ENCODE data around the gene ATP9B.
A peak's percentile ranks its signal among the peaks of the same experiment; 100 is the strongest.

ATP9B gene

GRCh38 chr18:79385326-79385707 lies 316.1 kb downstream of the ATP9B start:
- DNase-seq, result no peak

GRCh38 chr18:79385708-79386341 lies 316.6 kb downstream of the ATP9B start:
- no peak for DNase-seq

- no peak for DNase-seq
These were observed 317.4 kb downstream of the ATP9B start for GRCh38 chr18:79386547-79386946.

GRCh38 chr18:79387214-79387613 lies 318.0 kb downstream of the ATP9B start:
- no peak for DNase-seq

GRCh38 chr18:79387615-79388014 lies 318.4 kb downstream of the ATP9B start:
- no peak for DNase-seq

- DNase-seq, result no peak
These were observed 318.8 kb downstream of the ATP9B start for GRCh38 chr18:79388043-79388442.

GRCh38 chr18:79389689-79390088 lies 320.5 kb downstream of the ATP9B start:
- no peak for DNase-seq

- no peak for DNase-seq
These were observed 323.0 kb downstream of the ATP9B start for GRCh38 chr18:79392226-79392625.

- DNase-seq, result no peak
These were observed 324.0 kb downstream of the ATP9B start for GRCh38 chr18:79393181-79393634.

- DNase-seq, result no peak
These were observed 324.7 kb downstream of the ATP9B start for GRCh38 chr18:79393635-79394533.

- peak; percentile 85 for DNase-seq
These were observed 325.5 kb downstream of the ATP9B start for GRCh38 chr18:79394534-79395307.

- DNase-seq, result no peak
These were observed 326.1 kb downstream of the ATP9B start for GRCh38 chr18:79395308-79395640.

- peak; percentile 88 for DNase-seq
These were observed 326.7 kb downstream of the ATP9B start, which contains the start of gene NFATC1 for GRCh38 chr18:79395761-79396404. NFATC1 (plus strand) TSS chr18:79395930; CDS start chr18:79396225, 295 bp downstream.

- DNase-seq, result peak; percentile 37
These were observed 327.4 kb downstream of the ATP9B start for GRCh38 chr18:79396431-79397246.

GRCh38 chr18:79397247-79397829 lies 328.1 kb downstream of the ATP9B start:
- DNase-seq, result no peak

- DNase-seq, result no peak
These were observed 328.9 kb downstream of the ATP9B start for GRCh38 chr18:79397830-79398761.

- DNase-seq, result peak; percentile 33
These were observed 330.3 kb downstream of the ATP9B start for GRCh38 chr18:79399275-79400081.

GRCh38 chr18:79400091-79400590 lies 330.9 kb downstream of the ATP9B start:
- DNase-seq, result peak; percentile 66

All from stimulated activated CD4-positive, alpha-beta T cell treated with anti-CD3 and anti-CD28 coated beads, Interleukin-1b, Interleukin-23, amount 100 ng/mL, for 48 hours (primary cell).